Measurements from ENCODE around the gene TMC7.

GRCh38 chr16:18953547-18953946 is 30.2 kb upstream of the TMC7 start:
- TF ChIP-seq CTCF (IDR thresholded peaks at IDR 0.05) (no peak), EP300 (IDR thresholded peaks at IDR 0.05) (no peak), POLR2A (IDR thresholded peaks at IDR 0.05) (no peak), POLR2AphosphoS5 (IDR thresholded peaks at IDR 0.05) (no peak)
